ENCODE results near the gene FMN2. TPM values are rescaled to one million over a fixed set of nuclear protein-coding genes. Genes with fewer than 3 reads are reported as not detected.

The FMN2 gene
- total RNA-seq, 1 donor from 2014 or later = under 0.01 TPM

DNA sequence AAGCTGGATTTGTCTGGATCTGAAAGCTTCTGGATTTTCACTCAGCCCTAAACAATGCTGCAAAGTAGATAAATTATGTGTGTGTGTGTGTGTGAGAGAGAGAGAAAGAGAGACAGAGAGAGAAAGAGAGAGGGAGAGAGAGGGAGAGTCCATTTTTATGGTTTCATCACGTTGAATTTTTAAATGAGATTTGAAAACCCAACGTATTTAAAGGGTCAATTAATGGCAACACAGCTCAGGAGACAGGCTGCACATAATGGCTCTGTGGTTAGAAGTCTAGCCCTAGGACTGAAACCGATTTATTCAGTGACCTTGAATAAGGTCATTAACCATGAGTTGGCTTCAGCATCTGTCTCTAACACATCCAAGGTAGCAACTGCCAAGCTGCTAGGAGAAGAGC is 35.3 kb upstream of the FMN2 start:
- no peak for DNase-seq (ENCODE audit: low read depth)
- no peak for FAIRE-seq
- TF ChIP-seq, protein P1, sequence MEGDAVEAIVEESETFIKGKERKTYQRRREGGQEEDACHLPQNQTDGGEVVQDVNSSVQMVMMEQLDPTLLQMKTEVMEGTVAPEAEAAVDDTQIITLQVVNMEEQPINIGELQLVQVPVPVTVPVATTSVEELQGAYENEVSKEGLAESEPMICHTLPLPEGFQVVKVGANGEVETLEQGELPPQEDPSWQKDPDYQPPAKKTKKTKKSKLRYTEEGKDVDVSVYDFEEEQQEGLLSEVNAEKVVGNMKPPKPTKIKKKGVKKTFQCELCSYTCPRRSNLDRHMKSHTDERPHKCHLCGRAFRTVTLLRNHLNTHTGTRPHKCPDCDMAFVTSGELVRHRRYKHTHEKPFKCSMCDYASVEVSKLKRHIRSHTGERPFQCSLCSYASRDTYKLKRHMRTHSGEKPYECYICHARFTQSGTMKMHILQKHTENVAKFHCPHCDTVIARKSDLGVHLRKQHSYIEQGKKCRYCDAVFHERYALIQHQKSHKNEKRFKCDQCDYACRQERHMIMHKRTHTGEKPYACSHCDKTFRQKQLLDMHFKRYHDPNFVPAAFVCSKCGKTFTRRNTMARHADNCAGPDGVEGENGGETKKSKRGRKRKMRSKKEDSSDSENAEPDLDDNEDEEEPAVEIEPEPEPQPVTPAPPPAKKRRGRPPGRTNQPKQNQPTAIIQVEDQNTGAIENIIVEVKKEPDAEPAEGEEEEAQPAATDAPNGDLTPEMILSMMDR (IDR thresholded peaks at IDR 0.05; ENCODE audit: insufficient read depth, low read length, severe bottlenecking) = no peak
- Histone ChIP-seq H3K36me3 (ENCODE audit: control insufficient read depth, insufficient read depth, low read length) (no peaks in the 10 kb centered on the region), H3K4me3 (ENCODE audit: low read depth, low read length) (no peak overlapping the region), H3K27me3 (ENCODE audit: control insufficient read depth, insufficient read depth, low read length) (no peaks in the 10 kb centered on the region)

DNA sequence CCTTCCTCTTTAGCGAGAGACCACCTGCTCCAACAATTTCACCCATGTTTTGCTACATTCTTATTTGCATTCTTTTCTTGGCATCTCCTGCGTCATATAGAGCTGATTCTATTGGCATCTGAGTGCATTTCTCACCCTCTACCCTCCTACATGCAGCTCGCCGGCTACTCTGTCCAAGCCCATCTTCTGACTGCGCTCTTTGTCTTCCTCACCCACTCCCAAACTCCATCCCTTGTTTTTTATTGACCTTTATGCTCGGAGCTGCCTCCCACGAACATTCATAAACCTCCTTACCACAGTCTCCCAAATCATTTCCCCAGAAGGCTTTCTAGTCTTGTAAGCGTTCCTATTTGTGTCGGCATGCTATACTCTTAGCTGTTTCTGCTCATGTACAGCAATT is 33.6 kb upstream of the FMN2 start:
- H3K27me3 ChIP-seq (ENCODE audit: control insufficient read depth, insufficient read depth, low read length) = no peaks in the 10 kb centered on the region
- no peak overlapping the region for H3K4me3 ChIP-seq (ENCODE audit: low read depth, low read length)
- TF ChIP-seq, protein P1 (IDR thresholded peaks at IDR 0.05; ENCODE audit: insufficient read depth, low read length, severe bottlenecking) = no peak

DNA sequence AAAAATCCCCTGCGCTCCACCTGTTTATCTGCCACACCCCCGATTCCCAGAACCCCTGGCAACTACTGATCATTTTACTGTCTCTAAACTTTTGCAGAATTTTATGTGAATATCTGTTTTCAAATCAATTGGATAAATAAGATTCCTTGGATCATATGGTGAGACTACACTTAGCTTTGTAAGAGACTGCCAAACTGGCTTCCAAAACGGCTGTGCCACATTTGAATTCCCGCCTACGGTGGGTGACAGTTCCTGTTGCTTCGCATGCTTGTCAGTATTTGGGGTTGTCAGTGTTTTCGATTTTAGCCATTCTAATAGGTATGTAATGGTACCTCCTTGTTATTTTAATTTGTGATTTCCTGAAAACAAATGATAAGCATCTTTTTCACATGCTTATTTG is 22.7 kb upstream of the FMN2 start:
- TF ChIP-seq, protein P1 (IDR thresholded peaks at IDR 0.05; ENCODE audit: insufficient read depth, low read length, severe bottlenecking) = no peak
- no peak for FAIRE-seq
- no peaks in the 10 kb centered on the region for H3K27me3 ChIP-seq (ENCODE audit: control insufficient read depth, insufficient read depth, low read length)
- no peak overlapping the region for H3K4me3 ChIP-seq (ENCODE audit: low read depth, low read length)
- no peak for DNase-seq (ENCODE audit: low read depth)
- H3K36me3 ChIP-seq (ENCODE audit: control insufficient read depth, insufficient read depth, low read length) = no peaks in the 10 kb centered on the region

More for the DNA sequence above, 33.6 kb upstream of the FMN2 start:
- no peak for DNase-seq (ENCODE audit: low read depth)
- FAIRE-seq = no peak
- H3K36me3 ChIP-seq (ENCODE audit: control insufficient read depth, insufficient read depth, low read length) = no peaks in the 10 kb centered on the region

DNA sequence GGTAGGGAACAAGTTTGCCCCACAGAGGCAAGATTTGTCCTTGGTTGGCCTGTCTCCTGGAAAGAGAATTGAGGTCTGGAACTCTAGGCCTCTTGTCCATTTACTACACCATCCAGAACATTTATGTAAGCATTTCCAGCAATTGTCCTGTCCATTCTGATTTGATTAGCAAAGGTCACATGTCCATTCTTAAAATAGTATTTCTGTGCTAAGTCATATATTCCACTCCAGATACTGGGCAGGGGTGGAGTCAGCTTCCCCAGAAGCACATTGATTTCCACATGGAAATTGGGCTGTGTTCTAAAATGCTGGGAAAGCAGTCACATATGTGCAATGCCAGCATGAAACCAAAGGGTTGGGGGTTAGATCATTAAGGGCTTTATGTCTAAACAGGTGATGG is 21.5 kb upstream of the FMN2 start:
- H3K4me3 ChIP-seq (ENCODE audit: low read depth, low read length) = no peak overlapping the region
- no peaks in the 10 kb centered on the region for H3K36me3 ChIP-seq (ENCODE audit: control insufficient read depth, insufficient read depth, low read length)
- H3K27me3 ChIP-seq (ENCODE audit: control insufficient read depth, insufficient read depth, low read length) = no peaks in the 10 kb centered on the region
- FAIRE-seq (no peak), DNase-seq (ENCODE audit: low read depth) (no peak)
- TF ChIP-seq, protein P1 (IDR thresholded peaks at IDR 0.05; ENCODE audit: insufficient read depth, low read length, severe bottlenecking) = no peak

DNA sequence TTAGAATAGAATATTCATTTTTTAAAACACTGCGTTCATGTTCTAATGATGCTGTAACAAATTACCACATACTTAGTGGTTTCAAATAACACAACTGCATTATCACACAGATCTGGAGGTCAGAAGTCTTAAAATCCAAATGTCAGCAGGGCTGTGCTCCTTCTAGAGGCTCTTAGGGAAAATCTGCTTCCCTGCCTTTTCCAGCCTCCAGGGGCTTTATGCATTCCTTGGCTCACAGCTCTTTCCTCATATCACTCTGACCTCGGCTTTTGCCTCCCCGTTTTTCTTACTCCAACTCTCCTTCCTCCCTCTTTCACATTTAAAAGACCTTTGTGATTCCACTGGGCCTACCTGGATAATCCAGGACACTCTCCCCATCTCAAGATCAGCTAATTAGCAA is 18.6 kb upstream of the FMN2 start:
- TF ChIP-seq, protein P1 (IDR thresholded peaks at IDR 0.05; ENCODE audit: insufficient read depth, low read length, severe bottlenecking) = no peak
- no peaks in the 10 kb centered on the region for H3K36me3 ChIP-seq (ENCODE audit: control insufficient read depth, insufficient read depth, low read length)
- FAIRE-seq = no peak
- H3K27me3 ChIP-seq (ENCODE audit: control insufficient read depth, insufficient read depth, low read length) = no peaks in the 10 kb centered on the region
- H3K4me3 ChIP-seq (ENCODE audit: low read depth, low read length) = no peak overlapping the region
- DNase-seq (ENCODE audit: low read depth) = no peak

DNA sequence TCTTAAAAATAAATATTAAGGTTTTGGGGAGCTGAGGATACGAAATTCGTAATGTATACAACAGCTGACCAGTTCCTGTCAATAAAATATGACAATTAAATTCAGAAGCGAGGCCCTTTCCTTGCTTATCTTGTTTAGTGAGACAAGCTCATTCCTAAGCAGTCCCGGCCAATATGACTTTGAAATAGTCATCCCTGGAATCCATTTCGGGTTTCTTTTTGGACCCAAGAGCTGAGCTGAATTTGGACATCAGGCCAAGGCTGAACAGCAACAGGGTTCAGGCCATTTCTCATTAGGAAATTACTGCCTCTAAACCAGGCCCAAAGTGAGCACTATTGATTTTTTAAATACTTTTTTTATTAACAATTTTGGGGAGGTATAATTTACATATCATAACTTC is 17.3 kb upstream of the FMN2 start:
- no peaks in the 10 kb centered on the region for H3K27me3 ChIP-seq (ENCODE audit: control insufficient read depth, insufficient read depth, low read length)
- no peaks in the 10 kb centered on the region for H3K36me3 ChIP-seq (ENCODE audit: control insufficient read depth, insufficient read depth, low read length)
- TF ChIP-seq, protein P1 (IDR thresholded peaks at IDR 0.05; ENCODE audit: insufficient read depth, low read length, severe bottlenecking) = no peak
- FAIRE-seq (no peak), DNase-seq (ENCODE audit: low read depth) (no peak)
- H3K4me3 ChIP-seq (ENCODE audit: low read depth, low read length) = no peak overlapping the region

Measured in bronchial epithelial cell (primary cell).